ENCODE measurements around the gene NFATC1. TPM values are rescaled to one million over a fixed set of nuclear protein-coding genes. Genes with fewer than 3 reads are reported as not detected.

The NFATC1 gene
- total and polyA plus RNA-seq, 2 donors (not counting 1 experiment from before 2014, with no cell fraction given): 0.92 to 4.3 TPM

DNA sequence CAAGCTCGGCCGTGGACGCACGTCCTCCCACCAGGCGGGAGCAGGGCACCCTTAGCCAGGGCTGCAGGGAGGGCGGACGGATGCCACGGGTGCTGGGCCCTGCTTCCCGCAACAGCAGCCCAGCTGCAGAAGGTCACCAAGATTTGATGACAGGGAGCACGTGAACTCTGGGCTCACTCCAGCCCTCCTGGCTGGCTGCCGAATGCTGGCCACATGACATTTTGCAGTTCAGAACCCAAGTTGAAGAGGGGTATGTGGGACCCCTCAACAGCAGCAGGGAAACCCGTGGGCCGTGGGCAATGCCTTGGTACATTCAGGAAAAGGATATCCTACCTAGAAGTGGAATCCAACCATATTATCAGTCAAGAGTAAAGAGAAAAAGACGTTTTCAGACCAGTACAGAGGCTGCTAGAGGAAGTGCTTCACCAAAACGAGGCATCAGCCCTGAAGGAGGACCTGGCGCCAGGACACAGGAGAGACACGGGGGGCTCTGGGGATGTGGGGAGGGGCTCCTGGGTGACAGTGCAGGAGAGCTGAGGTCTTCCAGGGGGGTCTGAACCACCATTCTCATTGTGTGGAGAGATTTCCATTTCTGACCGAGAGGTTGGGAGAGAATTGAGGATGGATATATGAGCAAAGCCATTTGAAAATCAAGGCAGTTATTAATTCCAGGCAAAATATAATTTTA is 176.5 kb downstream of the NFATC1 start:
- DNase-seq (ENCODE audit: low read depth in 2 of 2): no peak

DNA sequence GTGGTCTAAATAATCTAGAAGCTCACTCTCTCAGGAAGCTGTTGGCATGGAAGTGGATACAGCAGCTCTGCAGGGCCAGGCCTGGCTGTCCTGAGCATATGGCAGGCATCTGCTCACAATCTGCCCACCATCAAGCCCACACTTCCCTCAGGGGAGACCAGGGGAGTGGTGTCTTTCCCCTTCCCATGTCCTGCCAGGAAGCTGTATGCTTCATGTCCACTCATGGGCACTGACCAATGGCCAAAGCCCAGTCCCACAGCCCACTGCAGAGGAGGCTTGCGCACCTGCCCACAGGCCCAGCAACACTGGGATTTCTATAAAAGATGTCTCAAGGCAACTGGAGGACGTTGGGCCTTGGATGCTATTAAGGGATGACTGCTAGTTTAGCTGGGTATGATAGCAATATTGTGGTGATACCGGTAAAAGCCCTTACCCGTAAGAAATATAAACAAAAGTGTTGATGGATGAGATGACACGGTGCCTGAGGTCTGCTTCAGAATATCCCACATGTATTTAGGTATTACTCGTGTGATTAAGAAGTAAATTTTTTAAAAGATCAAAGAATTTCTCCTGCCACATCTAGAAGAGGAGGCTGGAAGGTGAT is 177.2 kb downstream of the NFATC1 start:
- Histone ChIP-seq H3K4me1 (ENCODE audit: control insufficient read depth, extremely low read depth, insufficient read depth, low read length) (no peaks in the 10 kb centered on the region), H4K20me1 (ENCODE audit: control insufficient read depth, extremely low read depth, insufficient read depth, low read length) (no peaks in the 10 kb centered on the region), H3K79me2 (ENCODE audit: control insufficient read depth, insufficient read depth, low read length) (no peaks in the 10 kb centered on the region), H3K27me3 (ENCODE audit: control insufficient read depth, insufficient read depth, low read length) (no peaks in the 10 kb centered on the region), H3K9ac (ENCODE audit: insufficient read depth, low read length) (no peak overlapping the region), H3K9me3 (ENCODE audit: control insufficient read depth, insufficient read depth, low read depth, low read length) (no peaks in the 10 kb centered on the region), H3K36me3 (ENCODE audit: control insufficient read depth, insufficient read depth, low read length) (no peaks in the 10 kb centered on the region), H3K4me2 (ENCODE audit: extremely low read depth, insufficient read depth, low read length) (no peak overlapping the region), H2AFZ (ENCODE audit: low read length) (no peak overlapping the region), H3K27ac (ENCODE audit: insufficient read depth, low read length) (no peak overlapping the region), H3K4me3 (replicated peaks in 1 of 4; ENCODE audit: control extremely low read depth in 1 of 4, insufficient read depth in 1 of 4, low read depth in 3 of 4, low read length in 4 of 4) (no peak overlapping the region)
- DNase-seq (ENCODE audit: low read depth in 2 of 2): no peak
- TF ChIP-seq, protein P1, sequence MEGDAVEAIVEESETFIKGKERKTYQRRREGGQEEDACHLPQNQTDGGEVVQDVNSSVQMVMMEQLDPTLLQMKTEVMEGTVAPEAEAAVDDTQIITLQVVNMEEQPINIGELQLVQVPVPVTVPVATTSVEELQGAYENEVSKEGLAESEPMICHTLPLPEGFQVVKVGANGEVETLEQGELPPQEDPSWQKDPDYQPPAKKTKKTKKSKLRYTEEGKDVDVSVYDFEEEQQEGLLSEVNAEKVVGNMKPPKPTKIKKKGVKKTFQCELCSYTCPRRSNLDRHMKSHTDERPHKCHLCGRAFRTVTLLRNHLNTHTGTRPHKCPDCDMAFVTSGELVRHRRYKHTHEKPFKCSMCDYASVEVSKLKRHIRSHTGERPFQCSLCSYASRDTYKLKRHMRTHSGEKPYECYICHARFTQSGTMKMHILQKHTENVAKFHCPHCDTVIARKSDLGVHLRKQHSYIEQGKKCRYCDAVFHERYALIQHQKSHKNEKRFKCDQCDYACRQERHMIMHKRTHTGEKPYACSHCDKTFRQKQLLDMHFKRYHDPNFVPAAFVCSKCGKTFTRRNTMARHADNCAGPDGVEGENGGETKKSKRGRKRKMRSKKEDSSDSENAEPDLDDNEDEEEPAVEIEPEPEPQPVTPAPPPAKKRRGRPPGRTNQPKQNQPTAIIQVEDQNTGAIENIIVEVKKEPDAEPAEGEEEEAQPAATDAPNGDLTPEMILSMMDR (conservative IDR thresholded peaks at IDR 0.05 in 1 of 2, IDR thresholded peaks at IDR 0.05 in 1 of 2; ENCODE audit: low read depth in 1 of 2, low read length in 2 of 2): no peak
- no peak for TF ChIP-seq EZH2 (IDR thresholded peaks at IDR 0.05; ENCODE audit: low read length, missing control alignments)

More for the DNA sequence above, 176.5 kb downstream of the NFATC1 start:
- H3K79me2 ChIP-seq (ENCODE audit: control insufficient read depth, insufficient read depth, low read length): no peaks in the 10 kb centered on the region
- H3K4me2 ChIP-seq (ENCODE audit: extremely low read depth, insufficient read depth, low read length): no peak overlapping the region
- H4K20me1 ChIP-seq (ENCODE audit: control insufficient read depth, extremely low read depth, insufficient read depth, low read length): no peaks in the 10 kb centered on the region
- TF ChIP-seq, protein P1 (conservative IDR thresholded peaks at IDR 0.05 in 1 of 2, IDR thresholded peaks at IDR 0.05 in 1 of 2; ENCODE audit: low read depth in 1 of 2, low read length in 2 of 2): no peak
- no peak for TF ChIP-seq EZH2 (IDR thresholded peaks at IDR 0.05; ENCODE audit: low read length, missing control alignments)
- no peak overlapping the region for H2AFZ ChIP-seq (ENCODE audit: low read length)
- H3K4me1 ChIP-seq (ENCODE audit: control insufficient read depth, extremely low read depth, insufficient read depth, low read length): no peaks in the 10 kb centered on the region
- no peaks in the 10 kb centered on the region for H3K36me3 ChIP-seq (ENCODE audit: control insufficient read depth, insufficient read depth, low read length)
- no peak overlapping the region for H3K4me3 ChIP-seq (replicated peaks in 1 of 4; ENCODE audit: control extremely low read depth in 1 of 4, insufficient read depth in 1 of 4, low read depth in 3 of 4, low read length in 4 of 4)
- no peaks in the 10 kb centered on the region for H3K27me3 ChIP-seq (ENCODE audit: control insufficient read depth, insufficient read depth, low read length)
- H3K9me3 ChIP-seq (ENCODE audit: control insufficient read depth, insufficient read depth, low read depth, low read length): no peaks in the 10 kb centered on the region
- no peak overlapping the region for H3K27ac ChIP-seq (ENCODE audit: insufficient read depth, low read length)
- no peak overlapping the region for H3K9ac ChIP-seq (ENCODE audit: insufficient read depth, low read length)

DNA sequence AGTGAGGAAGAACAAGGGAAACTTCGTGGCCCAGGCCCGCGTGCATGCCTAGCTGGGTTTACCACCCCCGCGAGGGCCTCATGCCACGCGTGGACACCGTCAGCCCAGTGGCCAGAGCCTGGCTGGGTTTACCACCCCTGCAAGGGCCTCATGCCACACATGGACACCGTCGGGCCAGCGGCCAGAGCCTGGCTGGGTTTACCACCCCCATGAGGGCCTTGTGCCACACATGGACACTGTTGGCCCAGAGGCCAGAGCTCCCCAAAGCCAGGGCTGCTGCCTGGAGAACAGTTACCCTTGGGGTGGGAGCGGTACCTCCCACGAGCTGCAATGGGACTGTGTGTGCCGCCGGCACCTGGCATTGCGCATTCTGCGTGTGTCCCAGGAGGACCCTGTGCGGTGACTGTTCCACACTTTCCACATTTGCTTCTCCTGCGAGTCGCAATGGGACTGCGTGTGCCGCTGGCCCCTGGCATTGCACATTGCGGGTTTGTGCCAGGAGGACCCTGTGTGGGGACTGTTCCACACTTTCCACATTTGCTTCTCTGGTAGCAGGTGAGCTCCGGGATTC is 178.3 kb downstream of the NFATC1 start:
- Histone ChIP-seq H3K79me2 (ENCODE audit: control insufficient read depth, insufficient read depth, low read length) (no peaks in the 10 kb centered on the region), H3K9ac (ENCODE audit: insufficient read depth, low read length) (no peak overlapping the region), H3K9me3 (ENCODE audit: control insufficient read depth, insufficient read depth, low read depth, low read length) (no peaks in the 10 kb centered on the region), H3K4me3 (replicated peaks in 1 of 4; ENCODE audit: control extremely low read depth in 1 of 4, insufficient read depth in 1 of 4, low read depth in 3 of 4, low read length in 4 of 4) (no peak overlapping the region), H3K4me1 (ENCODE audit: control insufficient read depth, extremely low read depth, insufficient read depth, low read length) (no peaks in the 10 kb centered on the region), H3K36me3 (ENCODE audit: control insufficient read depth, insufficient read depth, low read length) (no peaks in the 10 kb centered on the region), H2AFZ (ENCODE audit: low read length) (no peak overlapping the region), H3K4me2 (ENCODE audit: extremely low read depth, insufficient read depth, low read length) (no peak overlapping the region), H4K20me1 (ENCODE audit: control insufficient read depth, extremely low read depth, insufficient read depth, low read length) (no peaks in the 10 kb centered on the region), H3K27me3 (ENCODE audit: control insufficient read depth, insufficient read depth, low read length) (no peaks in the 10 kb centered on the region), H3K27ac (ENCODE audit: insufficient read depth, low read length) (no peak overlapping the region)
- no peak for DNase-seq (ENCODE audit: low read depth in 2 of 2)
- no peak for TF ChIP-seq EZH2 (IDR thresholded peaks at IDR 0.05; ENCODE audit: low read length, missing control alignments)
- TF ChIP-seq, protein P1 (conservative IDR thresholded peaks at IDR 0.05 in 1 of 2, IDR thresholded peaks at IDR 0.05 in 1 of 2; ENCODE audit: low read depth in 1 of 2, low read length in 2 of 2): no peak
